Psoas muscle (tissue), 8 donors: ENCODE measurements around the gene HLA-E. TPM values are rescaled to one million over a fixed set of nuclear protein-coding genes. Genes with fewer than 3 reads are reported as not detected.
"Not testable (repeated sequence)": the region's sequence is repeated elsewhere in the genome, so short reads cannot be mapped to it uniquely, and the experiment has no call there.

Experiments
- ATAC-seq, 4 donors: fragments of 200-7000 bp; cut with Tn5 transposase; one replicate each; pipeline ENCODE4 v1.9.1; 2020; ENCODE audit warnings: moderate library complexity in 3 of 4, mild to moderate bottlenecking in 2 of 4
- DNase-seq, 2 donors: peaks; one replicate each; pipeline ENCODE4 v3.0.0-alpha.2; 2020
- H3K27ac ChIP-seq: fragments of 200-600 bp; one replicate; pipeline ENCODE4 v1.8.0; 2022
- H3K27me3 ChIP-seq, 3 donors: fragments of 200-600 bp in 1 of 3; one replicate each; pipeline versions ENCODE4 v1.6.1 to v1.8.0; 2013 to 2022; ENCODE audit warnings: low read length in 2 of 3, mild to moderate bottlenecking in 2 of 3, moderate library complexity in 1 of 3; ENCODE audit not compliant: insufficient read depth in 3 of 3
- H3K36me3 ChIP-seq, 2 donors: fragments of 200-600 bp in 1 of 2; one replicate each; pipeline versions ENCODE4 v1.6.1 to v1.8.0; 2013 to 2022; ENCODE audit warnings: low read depth in 1 of 2, mild to moderate bottlenecking in 1 of 2, moderate library complexity in 1 of 2; ENCODE audit not compliant: insufficient read depth in 1 of 2
- H3K4me1 ChIP-seq: fragments of 200-600 bp; one replicate; pipeline ENCODE4 v1.8.0; 2022
- H3K4me3 ChIP-seq: fragments of 200-600 bp; one replicate; pipeline ENCODE4 v1.8.0; 2022; ENCODE audit warnings: mild to moderate bottlenecking
- H3K9me3 ChIP-seq: fragments of 200-600 bp; one replicate; pipeline ENCODE4 v1.8.0; 2022
- CTCF ChIP-seq: fragments of 200-600 bp; IDR thresholded peaks from one replicate; pipeline ENCODE4 v1.8.0; 2022; ENCODE audit warnings: antibody characterized with exemption
- WGBS, 3 donors: extraction: QIAGEN DNeasy Blood & Tissue Kit; methylation state at CpG; one replicate each; pipeline versions ENCODE4 v1.1.6 to v1.1.7; 2013; 5-methylcytosine and 5-hydroxymethylcytosine counted together
- intact Hi-C, 2 donors: fragments of 100-400 bp; cut with DNase I; formaldehyde crosslinking; loops; one replicate each; pipeline versions ENCODE4 v1.11.0 to v1.14.2; 2022
- polyA plus RNA-seq, 3 donors: library from polyadenylated mRNA; stranded (reverse); fragments of 200-250 nt; gene quantifications; one replicate each; pipeline ENCODE4 v1.2.3, GENCODE V29; 2013
- total RNA-seq, 4 donors: library from RNA; stranded (reverse); fragmentation: NEBNext Ultra II Directional in 2 of 4; extraction: Animal tissue kit (Norgen Biotek cat#: 25700) in 2 of 4; gene quantifications; one replicate each; pipeline versions ENCODE4 v1.2.1 to v1.2.4, GENCODE V29; 2021 to 2023
- donor health status: healthy with polysubstance abuse.
- donor health status: DM: no; HTN: no; CAD: no; lungs with moderate emphysema.
- donor health status: Bipolar disorder and iron deficiency.
- donor health status: healthy.
- donor health status: DM: yes; HTN: yes; CAD: no.
- donor health status: DM: no; HTN: no; CAD: no.
- donor health status: DM: no; HTN: no; CAD: no.
- donor health status: DM: yes; HTN: yes; CAD: no.

Gene HLA-E
- total and polyA plus RNA-seq, 7 donors: 75.2 to 168 (median 97.8) TPM

GRCh38 chr6:30497714-30498113 is 8.4 kb downstream of the HLA-E start:
- H3K4me3 ChIP-seq: no peak overlapping the region
- intact Hi-C loops: no loop called here
- peak in 1 of 4 donors; percentile 23 for ATAC-seq
- no peak for DNase-seq
- H3K4me1 ChIP-seq: no peaks in the 10 kb centered on the region
- no peak for TF ChIP-seq CTCF
- 76 to 77% (median 76%) methylated on average over 3 of the region's 3 CpGs for WGBS, 3 donors
- H3K27me3 ChIP-seq: no peaks in the 10 kb centered on the region
- no peaks in the 10 kb centered on the region for H3K9me3 ChIP-seq
- H3K36me3 ChIP-seq: peaks cover 0 to 6% of the 10 kb centered on the region in 2 donors
- H3K27ac ChIP-seq: no peak overlapping the region

- 91 to 96% (median 94%) methylated on average over 16 to 37 of the region's 37 CpGs for WGBS, 3 donors
- H3K36me3 ChIP-seq, H3K4me1 ChIP-seq, ATAC-seq, H3K27ac ChIP-seq, H3K4me3 ChIP-seq, H3K9me3 ChIP-seq, DNase-seq, intact Hi-C loops, H3K27me3 ChIP-seq: not testable (repeated sequence)
These were observed 9.4 kb downstream of the HLA-E start for GRCh38 chr6:30498705-30499104.

- WGBS, 3 donors: 39 to 43% (median 39%) methylated on average over 10 of the region's 10 CpGs
- no peaks in the 10 kb centered on the region for H3K4me1 ChIP-seq
- TF ChIP-seq CTCF: no peak
These were observed 11.4 kb downstream of the HLA-E start for GRCh38 chr6:30500421-30501355.

GRCh38 chr6:30507849-30508827 is 18.8 kb downstream of the HLA-E start:
- intact Hi-C loops: no loop called here
- ATAC-seq (no peak), DNase-seq (no peak)
- Histone ChIP-seq H3K27ac (no peak overlapping the region), H3K4me1 (no peaks in the 10 kb centered on the region), H3K9me3 (no peaks in the 10 kb centered on the region), H3K36me3 (no peaks in the 10 kb centered on the region), H3K27me3 (peaks cover 0 to 6% (median 0%) of the 10 kb centered on the region in 3 donors), H3K4me3 (no peak overlapping the region)
- TF ChIP-seq CTCF: no peak
- 79 to 83% (median 81%) methylated on average over 5 of the region's 5 CpGs for WGBS, 3 donors

More at GRCh38 chr6:30500421-30501355, 11.4 kb downstream of the HLA-E start:
- Histone ChIP-seq H3K9me3 (no peaks in the 10 kb centered on the region), H3K27me3 (peaks cover 0 to 5% (median 0%) of the 10 kb centered on the region in 3 donors), H3K36me3 (no peaks in the 10 kb centered on the region), H3K4me3 (peak overlapping the region; percentile 30), H3K27ac (peak overlapping the region; percentile 58)
- DNase-seq (no peak), ATAC-seq (peak in 1 of 4 donors; percentile 21)
- intact Hi-C loops: no loop called here
